SK-N-SH treated with all-trans-retinoic acid at 6 μM for 48 hours (cell line): ENCODE data around the gene NRBF2.

Experiments
- OSR1 ChIP-seq: fragments of 250-450 bp; sonication (Bioruptor Pico); IDR thresholded peaks from 2 replicates; pipeline ENCODE4 v1.8.0; 2022; ENCODE audit warnings: moderate library complexity, mild to moderate bottlenecking, inconsistent platforms
- POU6F1 ChIP-seq: fragments of 250-450 bp; sonication (Bioruptor Pico); IDR thresholded peaks from 2 replicates; pipeline ENCODE4 v1.8.0; 2021; ENCODE audit warnings: low read depth, mild to moderate bottlenecking, moderate library complexity, borderline replicate concordance
- PPARA ChIP-seq: fragments of 250-450 bp; sonication (Bioruptor Pico); IDR thresholded peaks from 2 replicates; pipeline ENCODE4 v1.5.0; 2020; ENCODE audit warnings: mild to moderate bottlenecking, borderline replicate concordance
- ZC3H10 ChIP-seq: fragments of 250-450 bp; sonication (Bioruptor Pico); IDR thresholded peaks from 2 replicates; pipeline ENCODE4 v1.5.1; 2021; ENCODE audit warnings: mild to moderate bottlenecking, moderate library complexity
- ZFP30 ChIP-seq: fragments of 450-650 bp; formaldehyde crosslinking; IDR thresholded peaks from 2 replicates; pipeline ENCODE4 v1.5.0; 2022; ENCODE audit warnings: mild to moderate bottlenecking, moderate library complexity
- ZNF70 ChIP-seq: fragments of 450-650 bp; formaldehyde crosslinking; IDR thresholded peaks from 2 replicates; pipeline ENCODE4 v1.5.0; 2020; ENCODE audit warnings: mild to moderate bottlenecking, moderate library complexity
- TF ChIP-seq, protein P1 (sequence below): fragments of 250-450 bp; sonication (Bioruptor Pico); IDR thresholded peaks from 2 replicates; pipeline ENCODE4 v1.8.0; 2020; ENCODE audit warnings: mild to moderate bottlenecking, moderate library complexity, borderline replicate concordance

- TF ChIP-seq, protein P1, sequence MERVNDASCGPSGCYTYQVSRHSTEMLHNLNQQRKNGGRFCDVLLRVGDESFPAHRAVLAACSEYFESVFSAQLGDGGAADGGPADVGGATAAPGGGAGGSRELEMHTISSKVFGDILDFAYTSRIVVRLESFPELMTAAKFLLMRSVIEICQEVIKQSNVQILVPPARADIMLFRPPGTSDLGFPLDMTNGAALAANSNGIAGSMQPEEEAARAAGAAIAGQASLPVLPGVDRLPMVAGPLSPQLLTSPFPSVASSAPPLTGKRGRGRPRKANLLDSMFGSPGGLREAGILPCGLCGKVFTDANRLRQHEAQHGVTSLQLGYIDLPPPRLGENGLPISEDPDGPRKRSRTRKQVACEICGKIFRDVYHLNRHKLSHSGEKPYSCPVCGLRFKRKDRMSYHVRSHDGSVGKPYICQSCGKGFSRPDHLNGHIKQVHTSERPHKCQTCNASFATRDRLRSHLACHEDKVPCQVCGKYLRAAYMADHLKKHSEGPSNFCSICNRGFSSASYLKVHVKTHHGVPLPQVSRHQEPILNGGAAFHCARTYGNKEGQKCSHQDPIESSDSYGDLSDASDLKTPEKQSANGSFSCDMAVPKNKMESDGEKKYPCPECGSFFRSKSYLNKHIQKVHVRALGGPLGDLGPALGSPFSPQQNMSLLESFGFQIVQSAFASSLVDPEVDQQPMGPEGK (CRISPR knock-in tag), result no peak
- TF ChIP-seq PPARA (CRISPR knock-in tag) (no peak), ZFP30 (CRISPR knock-in tag) (no peak), OSR1 (CRISPR knock-in tag) (no peak), POU6F1 (CRISPR knock-in tag) (no peak), ZNF70 (CRISPR knock-in tag) (no peak), ZC3H10 (no peak)
Observed at GRCh38 chr10:63099734-63100133, 33.4 kb upstream of the NRBF2 start.
